ENCODE results near the gene BRAT1.

DNA sequence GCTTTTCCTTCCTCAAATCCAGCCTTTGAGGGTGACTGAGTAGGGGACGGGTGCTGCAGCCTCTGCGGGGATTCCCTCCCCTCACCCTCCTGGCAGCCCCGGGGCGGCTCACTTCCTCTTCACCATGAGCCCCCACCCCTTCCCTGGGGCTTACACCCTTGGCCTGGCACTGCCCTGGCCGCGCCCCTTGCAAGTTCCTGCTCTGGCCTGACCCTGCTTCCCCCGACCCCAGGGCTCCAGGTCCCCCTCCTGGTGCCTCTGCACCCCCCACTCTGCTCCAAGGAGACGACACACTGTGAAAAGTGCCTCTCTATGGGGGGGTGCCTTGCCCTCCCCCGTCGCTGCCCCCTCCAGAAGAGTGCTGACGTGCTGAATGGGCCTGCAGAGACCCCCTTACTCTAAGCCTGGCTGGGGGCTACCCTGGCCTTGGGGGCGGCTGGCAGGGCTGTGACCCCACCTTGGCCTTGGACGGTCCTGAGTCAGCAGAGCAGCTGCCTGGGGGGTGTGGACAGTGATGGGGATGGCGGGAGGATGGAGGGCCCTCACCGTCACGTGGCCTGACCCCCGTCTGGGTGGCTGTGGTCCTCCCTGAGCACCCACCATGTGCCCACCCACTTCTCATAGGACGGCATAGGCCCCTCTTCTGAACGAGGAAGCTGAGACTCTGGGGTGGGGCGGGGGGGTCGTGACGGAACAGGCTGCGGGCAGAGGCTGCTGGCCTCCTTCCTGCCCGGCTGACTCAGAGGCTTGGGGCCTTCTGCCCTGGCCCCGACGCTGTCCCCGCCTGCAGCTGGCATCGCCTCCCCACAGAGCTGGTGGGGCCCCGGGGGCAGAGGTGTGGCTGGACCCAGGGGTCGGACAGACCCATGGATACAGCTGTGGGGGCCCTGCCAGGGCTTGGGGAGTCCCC is 25.9 kb downstream of the BRAT1 start:
- TF ChIP-seq POLR2A (IDR thresholded peaks at IDR 0.05; ENCODE audit: low read length) = no peak
- TF ChIP-seq GATA1 (IDR thresholded peaks at IDR 0.05; ENCODE audit: low read depth, low read length) = no peak
